Liver (tissue), 3 donors: ENCODE data around the gene HSDL2.

Experiments
- SP1 ChIP-seq: IDR thresholded peaks from 2 replicates; pipeline ENCODE4 v1.6.1; 2018; ENCODE audit warnings: antibody characterized with exemption, mild to moderate bottlenecking
- TAF1 ChIP-seq: conservative IDR thresholded peaks from 2 replicates; pipeline ENCODE4 v1.6.1; 2016; ENCODE audit warnings: antibody characterized with exemption, mild to moderate bottlenecking
- YY1 ChIP-seq: IDR thresholded peaks from 2 replicates; pipeline ENCODE4 v1.6.1; 2016; ENCODE audit warnings: antibody characterized with exemption, mild to moderate bottlenecking
- TF ChIP-seq, protein P1 (sequence below): IDR thresholded peaks from 2 replicates; pipeline ENCODE4 v1.6.1; 2016; ENCODE audit warnings: antibody characterized with exemption, mild to moderate bottlenecking
- TF ChIP-seq, protein P2 (sequence below): fragments of 150-350 bp; IDR thresholded peaks from 2 replicates; pipeline ENCODE4 v1.5.1; 2017; ENCODE audit warnings: improper control_type of control experiment, low read depth, low read length; ENCODE audit not compliant: missing input control
- TF ChIP-seq, protein P3 (sequence below): IDR thresholded peaks from 2 replicates; pipeline ENCODE4 v1.6.1; 2016; ENCODE audit warnings: antibody characterized with exemption
- TF ChIP-seq, protein P4 (sequence below): IDR thresholded peaks from 2 replicates; pipeline ENCODE4 v1.6.1; 2016; ENCODE audit warnings: antibody characterized with exemption
- donor health status: healthy.
- donor health status: healthy.

DNA sequence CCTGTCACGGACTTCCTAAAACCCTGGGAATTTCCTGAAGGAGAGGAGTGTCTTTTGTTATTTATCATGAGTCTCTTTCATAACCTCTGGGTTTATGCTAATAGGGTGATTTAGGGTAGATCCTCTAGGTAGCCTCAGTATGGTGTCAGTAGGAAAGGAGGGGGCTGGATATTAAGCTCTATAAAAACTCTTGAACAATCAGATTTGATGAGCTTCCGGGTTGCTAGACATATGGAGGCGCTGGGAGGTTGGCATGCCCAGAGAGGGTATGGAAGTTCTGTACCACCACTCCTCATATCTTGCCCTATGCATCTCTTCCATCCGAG, 30.9 kb upstream of the HSDL2 start:
- TF ChIP-seq, protein P1, sequence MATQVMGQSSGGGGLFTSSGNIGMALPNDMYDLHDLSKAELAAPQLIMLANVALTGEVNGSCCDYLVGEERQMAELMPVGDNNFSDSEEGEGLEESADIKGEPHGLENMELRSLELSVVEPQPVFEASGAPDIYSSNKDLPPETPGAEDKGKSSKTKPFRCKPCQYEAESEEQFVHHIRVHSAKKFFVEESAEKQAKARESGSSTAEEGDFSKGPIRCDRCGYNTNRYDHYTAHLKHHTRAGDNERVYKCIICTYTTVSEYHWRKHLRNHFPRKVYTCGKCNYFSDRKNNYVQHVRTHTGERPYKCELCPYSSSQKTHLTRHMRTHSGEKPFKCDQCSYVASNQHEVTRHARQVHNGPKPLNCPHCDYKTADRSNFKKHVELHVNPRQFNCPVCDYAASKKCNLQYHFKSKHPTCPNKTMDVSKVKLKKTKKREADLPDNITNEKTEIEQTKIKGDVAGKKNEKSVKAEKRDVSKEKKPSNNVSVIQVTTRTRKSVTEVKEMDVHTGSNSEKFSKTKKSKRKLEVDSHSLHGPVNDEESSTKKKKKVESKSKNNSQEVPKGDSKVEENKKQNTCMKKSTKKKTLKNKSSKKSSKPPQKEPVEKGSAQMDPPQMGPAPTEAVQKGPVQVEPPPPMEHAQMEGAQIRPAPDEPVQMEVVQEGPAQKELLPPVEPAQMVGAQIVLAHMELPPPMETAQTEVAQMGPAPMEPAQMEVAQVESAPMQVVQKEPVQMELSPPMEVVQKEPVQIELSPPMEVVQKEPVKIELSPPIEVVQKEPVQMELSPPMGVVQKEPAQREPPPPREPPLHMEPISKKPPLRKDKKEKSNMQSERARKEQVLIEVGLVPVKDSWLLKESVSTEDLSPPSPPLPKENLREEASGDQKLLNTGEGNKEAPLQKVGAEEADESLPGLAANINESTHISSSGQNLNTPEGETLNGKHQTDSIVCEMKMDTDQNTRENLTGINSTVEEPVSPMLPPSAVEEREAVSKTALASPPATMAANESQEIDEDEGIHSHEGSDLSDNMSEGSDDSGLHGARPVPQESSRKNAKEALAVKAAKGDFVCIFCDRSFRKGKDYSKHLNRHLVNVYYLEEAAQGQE = no peak
- TF ChIP-seq, protein P2, sequence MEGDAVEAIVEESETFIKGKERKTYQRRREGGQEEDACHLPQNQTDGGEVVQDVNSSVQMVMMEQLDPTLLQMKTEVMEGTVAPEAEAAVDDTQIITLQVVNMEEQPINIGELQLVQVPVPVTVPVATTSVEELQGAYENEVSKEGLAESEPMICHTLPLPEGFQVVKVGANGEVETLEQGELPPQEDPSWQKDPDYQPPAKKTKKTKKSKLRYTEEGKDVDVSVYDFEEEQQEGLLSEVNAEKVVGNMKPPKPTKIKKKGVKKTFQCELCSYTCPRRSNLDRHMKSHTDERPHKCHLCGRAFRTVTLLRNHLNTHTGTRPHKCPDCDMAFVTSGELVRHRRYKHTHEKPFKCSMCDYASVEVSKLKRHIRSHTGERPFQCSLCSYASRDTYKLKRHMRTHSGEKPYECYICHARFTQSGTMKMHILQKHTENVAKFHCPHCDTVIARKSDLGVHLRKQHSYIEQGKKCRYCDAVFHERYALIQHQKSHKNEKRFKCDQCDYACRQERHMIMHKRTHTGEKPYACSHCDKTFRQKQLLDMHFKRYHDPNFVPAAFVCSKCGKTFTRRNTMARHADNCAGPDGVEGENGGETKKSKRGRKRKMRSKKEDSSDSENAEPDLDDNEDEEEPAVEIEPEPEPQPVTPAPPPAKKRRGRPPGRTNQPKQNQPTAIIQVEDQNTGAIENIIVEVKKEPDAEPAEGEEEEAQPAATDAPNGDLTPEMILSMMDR = no peak
- TF ChIP-seq TAF1 (no peak), YY1 (no peak), SP1 (no peak)
- TF ChIP-seq, protein P3, sequence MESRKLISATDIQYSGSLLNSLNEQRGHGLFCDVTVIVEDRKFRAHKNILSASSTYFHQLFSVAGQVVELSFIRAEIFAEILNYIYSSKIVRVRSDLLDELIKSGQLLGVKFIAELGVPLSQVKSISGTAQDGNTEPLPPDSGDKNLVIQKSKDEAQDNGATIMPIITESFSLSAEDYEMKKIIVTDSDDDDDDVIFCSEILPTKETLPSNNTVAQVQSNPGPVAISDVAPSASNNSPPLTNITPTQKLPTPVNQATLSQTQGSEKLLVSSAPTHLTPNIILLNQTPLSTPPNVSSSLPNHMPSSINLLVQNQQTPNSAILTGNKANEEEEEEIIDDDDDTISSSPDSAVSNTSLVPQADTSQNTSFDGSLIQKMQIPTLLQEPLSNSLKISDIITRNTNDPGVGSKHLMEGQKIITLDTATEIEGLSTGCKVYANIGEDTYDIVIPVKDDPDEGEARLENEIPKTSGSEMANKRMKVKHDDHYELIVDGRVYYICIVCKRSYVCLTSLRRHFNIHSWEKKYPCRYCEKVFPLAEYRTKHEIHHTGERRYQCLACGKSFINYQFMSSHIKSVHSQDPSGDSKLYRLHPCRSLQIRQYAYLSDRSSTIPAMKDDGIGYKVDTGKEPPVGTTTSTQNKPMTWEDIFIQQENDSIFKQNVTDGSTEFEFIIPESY = no peak
- TF ChIP-seq, protein P4, sequence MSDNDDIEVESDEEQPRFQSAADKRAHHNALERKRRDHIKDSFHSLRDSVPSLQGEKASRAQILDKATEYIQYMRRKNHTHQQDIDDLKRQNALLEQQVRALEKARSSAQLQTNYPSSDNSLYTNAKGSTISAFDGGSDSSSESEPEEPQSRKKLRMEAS = no peak
